Measurements from ENCODE around the gene GALNT10.

GRCh38 chr5:154141745-154142221 lies 48.8 kb upstream of the GALNT10 start:
- TF ChIP-seq, protein P1, sequence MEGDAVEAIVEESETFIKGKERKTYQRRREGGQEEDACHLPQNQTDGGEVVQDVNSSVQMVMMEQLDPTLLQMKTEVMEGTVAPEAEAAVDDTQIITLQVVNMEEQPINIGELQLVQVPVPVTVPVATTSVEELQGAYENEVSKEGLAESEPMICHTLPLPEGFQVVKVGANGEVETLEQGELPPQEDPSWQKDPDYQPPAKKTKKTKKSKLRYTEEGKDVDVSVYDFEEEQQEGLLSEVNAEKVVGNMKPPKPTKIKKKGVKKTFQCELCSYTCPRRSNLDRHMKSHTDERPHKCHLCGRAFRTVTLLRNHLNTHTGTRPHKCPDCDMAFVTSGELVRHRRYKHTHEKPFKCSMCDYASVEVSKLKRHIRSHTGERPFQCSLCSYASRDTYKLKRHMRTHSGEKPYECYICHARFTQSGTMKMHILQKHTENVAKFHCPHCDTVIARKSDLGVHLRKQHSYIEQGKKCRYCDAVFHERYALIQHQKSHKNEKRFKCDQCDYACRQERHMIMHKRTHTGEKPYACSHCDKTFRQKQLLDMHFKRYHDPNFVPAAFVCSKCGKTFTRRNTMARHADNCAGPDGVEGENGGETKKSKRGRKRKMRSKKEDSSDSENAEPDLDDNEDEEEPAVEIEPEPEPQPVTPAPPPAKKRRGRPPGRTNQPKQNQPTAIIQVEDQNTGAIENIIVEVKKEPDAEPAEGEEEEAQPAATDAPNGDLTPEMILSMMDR (IDR thresholded peaks at IDR 0.05; ENCODE audit: insufficient read depth, low read length): no peak
- TF ChIP-seq, protein P2, sequence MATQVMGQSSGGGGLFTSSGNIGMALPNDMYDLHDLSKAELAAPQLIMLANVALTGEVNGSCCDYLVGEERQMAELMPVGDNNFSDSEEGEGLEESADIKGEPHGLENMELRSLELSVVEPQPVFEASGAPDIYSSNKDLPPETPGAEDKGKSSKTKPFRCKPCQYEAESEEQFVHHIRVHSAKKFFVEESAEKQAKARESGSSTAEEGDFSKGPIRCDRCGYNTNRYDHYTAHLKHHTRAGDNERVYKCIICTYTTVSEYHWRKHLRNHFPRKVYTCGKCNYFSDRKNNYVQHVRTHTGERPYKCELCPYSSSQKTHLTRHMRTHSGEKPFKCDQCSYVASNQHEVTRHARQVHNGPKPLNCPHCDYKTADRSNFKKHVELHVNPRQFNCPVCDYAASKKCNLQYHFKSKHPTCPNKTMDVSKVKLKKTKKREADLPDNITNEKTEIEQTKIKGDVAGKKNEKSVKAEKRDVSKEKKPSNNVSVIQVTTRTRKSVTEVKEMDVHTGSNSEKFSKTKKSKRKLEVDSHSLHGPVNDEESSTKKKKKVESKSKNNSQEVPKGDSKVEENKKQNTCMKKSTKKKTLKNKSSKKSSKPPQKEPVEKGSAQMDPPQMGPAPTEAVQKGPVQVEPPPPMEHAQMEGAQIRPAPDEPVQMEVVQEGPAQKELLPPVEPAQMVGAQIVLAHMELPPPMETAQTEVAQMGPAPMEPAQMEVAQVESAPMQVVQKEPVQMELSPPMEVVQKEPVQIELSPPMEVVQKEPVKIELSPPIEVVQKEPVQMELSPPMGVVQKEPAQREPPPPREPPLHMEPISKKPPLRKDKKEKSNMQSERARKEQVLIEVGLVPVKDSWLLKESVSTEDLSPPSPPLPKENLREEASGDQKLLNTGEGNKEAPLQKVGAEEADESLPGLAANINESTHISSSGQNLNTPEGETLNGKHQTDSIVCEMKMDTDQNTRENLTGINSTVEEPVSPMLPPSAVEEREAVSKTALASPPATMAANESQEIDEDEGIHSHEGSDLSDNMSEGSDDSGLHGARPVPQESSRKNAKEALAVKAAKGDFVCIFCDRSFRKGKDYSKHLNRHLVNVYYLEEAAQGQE (IDR thresholded peaks at IDR 0.05; ENCODE audit: insufficient replicate concordance, low read depth): no peak
- TF ChIP-seq POLR2AphosphoS5 (IDR thresholded peaks at IDR 0.05; ENCODE audit: low read depth): no peak
- no peak for TF ChIP-seq GABPA (IDR thresholded peaks at IDR 0.05; ENCODE audit: low read depth)

Measured in HL-60 (cell line).